Stimulated activated CD8-positive, alpha-beta memory T cell treated with anti-CD3 and anti-CD28 coated beads, Interleukin-4, amount 100 ng/mL, for 1 hour (primary cell): ENCODE data around the gene SUN2.

ENCODE experiments used
- DNase-seq, 2 donors: peaks; one replicate each; pipeline ENCODE4 v3.0.0-alpha.2; 2020; ENCODE audit warnings: low read depth in 2 of 2, low spot score in 1 of 2

SUN2 gene

GRCh38 chr22:38755155-38755910 lies 465 bp downstream of the SUN2 start:
- peak in 1 of 2 donors; percentile 16 for DNase-seq

DNA sequence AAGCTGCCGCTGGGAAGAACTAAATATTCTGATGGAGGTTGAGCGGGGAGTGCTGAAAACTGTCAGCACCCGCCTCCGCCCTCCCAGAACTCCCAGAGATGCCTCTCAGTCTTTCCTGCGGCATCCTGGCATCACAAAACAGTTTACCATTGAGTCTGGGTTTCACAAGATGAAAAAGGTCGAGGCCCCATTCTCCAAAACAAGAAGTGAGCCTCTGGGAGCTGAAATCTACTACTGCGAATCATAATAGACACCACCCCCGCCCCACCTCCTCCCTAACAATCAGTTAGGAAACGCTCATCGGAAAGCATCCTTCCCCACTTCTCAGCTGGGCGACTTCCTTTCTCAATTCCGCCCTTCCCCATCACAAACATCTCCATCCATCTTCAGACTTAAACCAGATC lies 1.0 kb downstream of the SUN2 start:
- DNase-seq: no peak

GRCh38 chr22:38753948-38754750 lies 1.6 kb downstream of the SUN2 start:
- no peak for DNase-seq

- DNase-seq: peak; percentile 49 to 55
These were observed 4.1 kb downstream of the SUN2 start for GRCh38 chr22:38751422-38752346.

DNA sequence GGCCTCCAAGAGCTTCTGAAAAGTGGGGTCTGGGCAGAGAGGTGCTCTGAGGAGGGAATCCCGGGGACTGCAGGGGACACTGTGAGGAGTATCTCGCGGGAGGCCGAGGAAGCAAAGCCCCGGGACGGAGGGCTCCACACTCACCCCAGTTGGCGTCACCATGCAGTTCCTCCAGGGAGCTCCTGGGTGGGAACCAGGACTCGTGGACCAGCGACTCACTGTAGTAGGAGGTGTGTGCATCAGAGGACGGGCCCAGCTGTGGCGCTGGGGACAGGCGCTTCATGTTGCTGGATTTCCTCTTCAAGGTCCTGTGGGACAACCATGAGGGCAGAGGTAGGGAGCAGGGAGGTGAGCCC lies 4.8 kb downstream of the SUN2 start:
- DNase-seq: no peak

- no peak for DNase-seq
These were observed 5.2 kb downstream of the SUN2 start for GRCh38 chr22:38750638-38751037.

- DNase-seq: no peak
These were observed 5.7 kb downstream of the SUN2 start for GRCh38 chr22:38750104-38750503.

GRCh38 chr22:38748487-38749136 lies 7.2 kb downstream of the SUN2 start:
- no peak for DNase-seq

DNA sequence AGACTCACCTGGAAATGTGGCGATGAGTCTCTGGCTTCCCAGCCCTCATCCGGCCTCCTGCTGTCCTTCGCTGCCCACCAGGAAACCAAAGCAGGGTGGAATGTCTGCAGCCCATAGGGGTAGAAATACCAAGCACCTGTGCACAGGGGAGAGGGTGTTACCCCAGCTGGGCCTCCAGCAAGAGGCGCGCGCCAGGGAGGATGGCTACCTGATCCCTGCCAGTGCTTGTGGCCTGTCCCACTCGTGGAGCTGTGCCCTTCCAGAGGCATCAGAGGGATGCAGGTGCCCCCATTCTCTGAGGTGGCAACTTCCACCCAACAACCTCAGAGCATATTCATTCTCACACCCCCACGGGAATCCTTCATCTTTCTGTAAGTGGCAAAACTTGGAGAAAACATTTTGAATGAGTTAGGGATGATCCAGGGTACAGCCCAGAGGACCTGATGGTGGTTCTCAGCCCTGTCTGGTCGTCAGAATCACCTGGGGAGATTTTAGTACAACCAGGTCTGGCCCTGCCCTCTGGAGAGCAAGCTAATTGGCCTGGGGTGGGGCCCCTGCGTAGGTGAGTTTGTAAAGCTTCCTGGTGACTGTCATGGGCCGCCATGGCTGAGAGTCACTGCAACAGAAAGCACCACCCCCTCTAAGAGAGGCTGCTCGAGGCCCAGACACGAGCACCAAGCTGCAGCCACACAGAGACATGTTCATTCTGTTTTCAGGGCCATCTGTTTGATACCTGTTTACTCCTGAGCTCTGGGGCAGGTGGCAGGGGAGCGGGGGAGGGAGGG lies 9.9 kb downstream of the SUN2 start:
- no peak for DNase-seq

DNA sequence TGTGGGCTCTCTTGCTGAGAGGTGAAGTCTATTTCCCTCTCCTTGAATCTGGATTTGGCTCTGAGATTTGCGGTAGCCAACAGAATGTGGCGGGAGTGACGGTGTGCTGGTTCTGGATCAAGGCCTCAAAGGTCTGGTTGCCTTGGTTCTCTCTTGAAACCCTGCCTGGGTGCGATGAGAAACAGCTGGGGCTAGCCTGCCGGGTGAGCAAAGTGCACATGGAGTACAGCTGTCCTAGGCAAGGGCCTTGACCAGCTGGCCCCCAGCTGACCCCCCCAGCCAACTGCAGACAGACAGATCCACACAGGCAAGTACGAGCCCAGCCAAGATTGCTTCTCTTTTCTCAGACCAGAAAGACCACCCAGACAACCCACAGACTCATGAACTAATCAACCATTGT lies 10.8 kb downstream of the SUN2 start:
- no peak for DNase-seq

- no peak for DNase-seq
These were observed 13.4 kb downstream of the SUN2 start for GRCh38 chr22:38742176-38742942.

- DNase-seq: no peak
These were observed 14.2 kb downstream of the SUN2 start for GRCh38 chr22:38741576-38741975.

- no peak for DNase-seq
These were observed 14.6 kb downstream of the SUN2 start for GRCh38 chr22:38741166-38741565.

- no peak for DNase-seq
These were observed 15.0 kb downstream of the SUN2 start for GRCh38 chr22:38740754-38741153.

DNA sequence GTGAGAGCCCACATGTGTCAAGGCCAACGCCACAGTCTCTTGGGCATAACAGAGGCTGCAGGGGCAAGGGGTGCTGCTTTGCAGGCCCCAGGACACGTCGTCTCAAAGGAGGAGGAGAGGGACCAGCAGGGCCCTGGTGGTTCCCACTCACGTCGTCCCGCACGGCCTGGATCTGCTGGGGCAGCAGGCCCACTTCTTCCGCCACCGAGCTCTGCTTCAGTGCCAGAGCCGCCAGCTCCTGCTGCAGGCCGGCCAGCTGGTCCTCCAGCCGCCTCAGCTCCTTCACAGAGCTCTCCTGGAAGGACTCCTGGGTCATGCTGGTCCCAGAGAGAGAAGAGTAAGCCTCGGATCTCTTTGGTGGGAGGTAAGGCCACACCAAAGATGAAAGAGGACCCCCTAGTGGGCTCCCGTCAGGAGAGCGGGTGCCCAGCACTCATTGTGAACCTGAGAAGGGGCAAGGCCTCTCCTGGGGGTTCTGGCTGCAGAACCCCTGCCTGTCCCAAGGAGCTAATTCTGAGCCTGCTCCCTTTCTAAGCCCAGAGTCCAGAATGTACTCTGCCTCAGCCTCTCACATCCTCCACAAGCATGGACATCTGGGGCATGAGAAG lies 15.6 kb downstream of the SUN2 start:
- no peak for DNase-seq

DNA sequence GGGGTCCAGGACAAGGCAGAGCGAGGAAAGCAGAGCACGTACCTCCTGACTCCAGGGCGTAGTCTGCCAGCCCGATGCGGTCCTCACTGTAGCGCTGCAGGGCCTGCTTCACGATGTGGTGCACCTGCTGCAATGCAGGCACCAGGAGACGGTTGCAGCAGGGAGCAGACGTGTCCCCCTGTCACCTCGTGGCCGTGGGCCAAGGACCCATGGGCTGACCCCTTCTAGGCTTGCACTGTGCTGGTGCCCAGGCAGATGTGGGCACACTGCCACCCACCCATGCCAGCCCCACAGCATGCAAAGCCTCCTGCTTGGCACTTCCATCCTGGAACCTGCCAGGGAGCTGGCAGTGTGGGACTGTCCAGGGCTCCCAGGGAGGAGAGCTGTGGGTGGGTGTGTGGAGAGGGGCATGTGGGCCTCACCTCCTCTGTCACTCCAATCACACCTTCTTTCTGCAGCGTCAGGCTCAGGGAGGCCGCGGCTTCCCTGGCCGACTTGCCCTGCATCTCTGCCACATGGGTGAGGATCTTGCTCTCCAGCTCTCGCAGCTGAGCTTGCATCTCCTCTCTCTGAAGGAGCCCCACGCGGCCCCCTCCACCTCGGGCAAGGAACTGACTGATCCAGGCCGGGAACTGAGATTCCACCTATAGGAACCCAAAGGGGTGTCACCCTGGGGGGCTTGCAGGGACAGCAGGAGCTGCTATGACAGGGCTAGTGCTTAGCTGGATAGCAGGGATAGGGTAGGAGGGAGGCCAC lies 16.3 kb downstream of the SUN2 start:
- no peak for DNase-seq

GRCh38 chr22:38738475-38739070 lies 17.2 kb downstream of the SUN2 start:
- DNase-seq: no peak
